Measurements from ENCODE around the gene SCP2. TPM values are rescaled to one million over a fixed set of nuclear protein-coding genes. Genes with fewer than 3 reads are reported as not detected.

SCP2 gene
- polyA plus RNA-seq, 1 of the 3 experiments (the other 2 are of a cell fraction), result 49.5 TPM

- Histone ChIP-seq H3K4me3 (ENCODE audit: low read depth in 2 of 2, low read length in 1 of 2) (no peak overlapping the region), H3K9ac (no peak overlapping the region), H3K27me3 (ENCODE audit: insufficient read depth) (no peaks in the 10 kb centered on the region), H3K4me2 (no peak overlapping the region), H3K27ac (ENCODE audit: low read depth in 2 of 2, low read length in 1 of 2) (no peak overlapping the region), H3K79me2 (ENCODE audit: insufficient read depth) (no peaks in the 10 kb centered on the region), H3F3A (replicated peaks; ENCODE audit: insufficient read depth) (no peaks in the 10 kb centered on the region), H3K9me2 (no peaks in the 10 kb centered on the region), H3K4me1 (ENCODE audit: control insufficient read depth in 1 of 2, insufficient read depth in 2 of 2, low read depth in 1 of 2, low read length in 1 of 2) (no peaks in the 10 kb centered on the region; a peak in 1 of 4 replicates), H4K20me1 (ENCODE audit: insufficient read depth) (no peaks in the 10 kb centered on the region), H2AFZ (ENCODE audit: low read depth) (no peak overlapping the region), H3K9me3 (no peaks in the 10 kb centered on the region), H3K36me3 (replicated peaks in 1 of 2; ENCODE audit: control insufficient read depth in 1 of 2, insufficient read depth in 2 of 2, low read length in 1 of 2) (no peaks in the 10 kb centered on the region)
- ChIA-PET POLR2A (no interaction called here), CTCF (interaction anchor here (1.1 kb wide), 1 partner anchor 86 kb away, joined by 4 read pairs; no protein-coding TSS in a partner anchor)
- TF ChIP-seq NFIC (IDR thresholded peaks at IDR 0.05; ENCODE audit: borderline replicate concordance) (no peak), FOSL2 (IDR thresholded peaks at IDR 0.05; ENCODE audit: borderline replicate concordance, low read depth) (no peak), EP300 (IDR thresholded peaks at IDR 0.05; ENCODE audit: borderline replicate concordance in 1 of 2, low read depth in 1 of 2, low read length in 1 of 2) (no peak), RAD21 (IDR thresholded peaks at IDR 0.05; ENCODE audit: low read length) (no peak), MEF2A (IDR thresholded peaks at IDR 0.05; ENCODE audit: borderline replicate concordance, low read depth) (no peak), TEAD4 (IDR thresholded peaks at IDR 0.05; ENCODE audit: borderline replicate concordance, insufficient read depth) (no peak), RXRA (IDR thresholded peaks at IDR 0.05; ENCODE audit: borderline replicate concordance, low read depth) (no peak), USF2 (IDR thresholded peaks at IDR 0.05; ENCODE audit: borderline replicate concordance, low read depth, low read length) (no peak), REST (IDR thresholded peaks at IDR 0.05; ENCODE audit: low read depth, low read length) (no peak), FOXM1 (IDR thresholded peaks at IDR 0.05; ENCODE audit: low read depth) (no peak), ZBTB33 (IDR thresholded peaks at IDR 0.05; ENCODE audit: borderline replicate concordance, low read depth) (no peak), NRF1 (IDR thresholded peaks at IDR 0.05; ENCODE audit: low read depth, low read length) (no peak), MAX (IDR thresholded peaks at IDR 0.05; ENCODE audit: low read depth) (no peak), TAF1 (IDR thresholded peaks at IDR 0.05; ENCODE audit: borderline replicate concordance, low read depth, low read length) (no peak), FOXJ3 (CRISPR knock-in tag; IDR thresholded peaks at IDR 0.05) (no peak), ELF1 (IDR thresholded peaks at IDR 0.05) (no peak), CTCF (IDR thresholded peaks at IDR 0.05) (no peak), GATA2 (CRISPR knock-in tag; IDR thresholded peaks at IDR 0.05) (no peak), POLR2AphosphoS5 (IDR thresholded peaks at IDR 0.05; ENCODE audit: low read depth, low read length) (no peak)
- 75% methylated on average over 7 of the region's 13 CpGs for WGBS (ENCODE audit: low lambda C conversion rate)
- DNase-seq, result no peak
These were observed 167.4 kb downstream of the SCP2 start for GRCh38 chr1:53094533-53094919.

All from SK-N-SH (cell line).